H1 (cell line): ENCODE data around the gene TLE2. TPM values are rescaled to one million over a fixed set of nuclear protein-coding genes. Genes with fewer than 3 reads are reported as not detected.

ENCODE experiments used
- CTCF ChIA-PET: fragments of 300-600 bp; sonication (Branson Sonifier 250); formaldehyde crosslinking; loops from one replicate; lab custom pipeline; 2021; ENCODE audit not compliant: partially characterized antibody; lab: Charles Lee
- POLR2A ChIA-PET: fragments of 300-600 bp; sonication (Branson Sonifier 250); formaldehyde crosslinking; loops from one replicate; lab custom pipeline; 2021; ENCODE audit warnings: inconsistent platforms; ENCODE audit not compliant: partially characterized antibody; lab: Charles Lee
- DNase-seq, 2 experiments: peaks; one replicate each; pipeline versions ENCODE4 v3.0.0 to v3.0.0-alpha.2; 2010 to 2022; ENCODE audit warnings: low spot score in 2 of 2, low read depth in 1 of 2, mixed read lengths in 1 of 2
- FAIRE-seq: peaks from 2 replicates; lab custom pipeline; 2011; peaks lifted over from hg19 to GRCh38; lab: Jason Lieb, UNC
- H2AFZ ChIP-seq: 2 replicates; pipeline ENCODE4 v1.8.1; 2012; ENCODE audit warnings: low read length, inconsistent platforms
- H2AK5ac ChIP-seq: 2 replicates; pipeline ENCODE4 v1.6.1; 2013; ENCODE audit warnings: low read depth, low read length
- H2BK120ac ChIP-seq: replicated peaks from 2 replicates; pipeline ENCODE3; 2013; ENCODE audit warnings: low read depth, low read length, inconsistent platforms
- H2BK12ac ChIP-seq: 2 replicates; pipeline ENCODE4 v1.6.1; 2013; ENCODE audit warnings: low read depth, low read length
- H2BK15ac ChIP-seq: 2 replicates; pipeline ENCODE4 v1.6.1; 2013; ENCODE audit warnings: low read length
- H2BK20ac ChIP-seq: 2 replicates; pipeline ENCODE4 v1.6.1; 2013; ENCODE audit warnings: low read length
- H2BK5ac ChIP-seq: 2 replicates; pipeline ENCODE4 v1.6.1; 2013; ENCODE audit warnings: low read depth, low read length
- H3K14ac ChIP-seq: 2 replicates; pipeline ENCODE4 v1.6.1; 2013; ENCODE audit warnings: inconsistent platforms; ENCODE audit not compliant: insufficient read length
- H3K18ac ChIP-seq: 2 replicates; pipeline ENCODE4 v1.6.1; 2013; ENCODE audit warnings: low read length; ENCODE audit errors: extremely low read depth
- H3K23ac ChIP-seq: 2 replicates; pipeline ENCODE4 v1.6.1; 2013; ENCODE audit warnings: inconsistent platforms; ENCODE audit not compliant: insufficient read length
- H3K23me2 ChIP-seq: 2 replicates; pipeline ENCODE4 v1.6.1; 2013; ENCODE audit warnings: low read depth, low read length
- H3K27ac ChIP-seq: 2 replicates; pipeline ENCODE4 v1.6.1; 2011; ENCODE audit warnings: low read depth, low read length, inconsistent platforms
- H3K27me3 ChIP-seq, 4 experiments: replicated peaks in 1 of 4; 1 replicate in 1 of 4; 2 replicates in 3 of 4; pipeline versions ENCODE4 v1.6.1 to v1.8.1; 2011 to 2013; ENCODE audit warnings: low read length in 3 of 4, mild to moderate bottlenecking in 3 of 4, inconsistent platforms in 2 of 4, mixed read lengths in 2 of 4, moderate library complexity in 1 of 4; ENCODE audit not compliant: control insufficient read depth in 3 of 4, insufficient read depth in 3 of 4; ENCODE audit errors: extremely low read depth in 1 of 4
- H3K36me3 ChIP-seq, 4 experiments: 2 replicates each; pipeline versions ENCODE4 v1.6.1 to v1.8.1; 2011 to 2013; ENCODE audit warnings: mild to moderate bottlenecking in 4 of 4, low read length in 3 of 4, moderate library complexity in 2 of 4, control low read depth in 1 of 4, inconsistent platforms in 1 of 4; ENCODE audit not compliant: insufficient read depth in 4 of 4, control insufficient read depth in 2 of 4
- H3K4ac ChIP-seq: replicated peaks from 2 replicates; pipeline ENCODE3; 2013; ENCODE audit warnings: low read length, low read depth, mixed read lengths, inconsistent platforms; ENCODE audit not compliant: insufficient read length
- H3K4me1 ChIP-seq, 4 experiments: replicated peaks in 1 of 4; 1 replicate in 1 of 4; 2 replicates in 3 of 4; pipeline versions ENCODE4 v1.6.1 to v1.8.1; 2011 to 2013; ENCODE audit warnings: low read length in 3 of 4, inconsistent platforms in 2 of 4, mixed read lengths in 1 of 4; ENCODE audit not compliant: insufficient read depth in 4 of 4, control insufficient read depth in 3 of 4
- H3K4me2 ChIP-seq, 2 experiments: 2 replicates each; pipeline versions ENCODE4 v1.6.1 to v1.8.1; 2011 to 2013; ENCODE audit warnings: low read depth in 2 of 2, low read length in 2 of 2, control low read depth in 1 of 2, inconsistent platforms in 1 of 2, mild to moderate bottlenecking in 1 of 2; ENCODE audit not compliant: insufficient read depth in 1 of 2
- H3K4me3 ChIP-seq, 4 experiments: fragments of 200-600, 300-600 bp in 1 of 4; sonication (generic), shearing (Covaris generic), sonication (Bioruptor Twin) in 1 of 4; 2 replicates each; pipeline versions ENCODE4 v1.5.1 to v1.8.1; 2011 to 2016; ENCODE audit warnings: low read length in 4 of 4, low read depth in 3 of 4, control low read depth in 2 of 4, inconsistent platforms in 2 of 4, mild to moderate bottlenecking in 2 of 4, mixed read lengths in 1 of 4, moderate library complexity in 1 of 4; ENCODE audit not compliant: insufficient read depth in 2 of 4; ENCODE audit errors: extremely low read depth in 1 of 4
- H3K56ac ChIP-seq: replicated peaks from 2 replicates; pipeline ENCODE3; 2013; ENCODE audit warnings: low read depth, mild to moderate bottlenecking, mixed read lengths, low read length, inconsistent platforms; ENCODE audit not compliant: insufficient read length
- H3K79me1 ChIP-seq: 2 replicates; pipeline ENCODE4 v1.6.1; 2013; ENCODE audit warnings: low read depth, low read length, control low read depth
- H3K79me2 ChIP-seq, 2 experiments: 2 replicates each; pipeline versions ENCODE4 v1.6.1 to v1.8.1; 2012 to 2013; ENCODE audit warnings: low read length in 2 of 2, mild to moderate bottlenecking in 2 of 2, inconsistent platforms in 1 of 2; ENCODE audit not compliant: insufficient read depth in 2 of 2, control insufficient read depth in 1 of 2
- H3K9ac ChIP-seq, 4 experiments: replicated peaks in 1 of 4; 1 replicate in 1 of 4; 2 replicates in 3 of 4; pipeline versions ENCODE4 v1.6.1 to v1.8.1; 2011 to 2013; ENCODE audit warnings: low read depth in 3 of 4, low read length in 3 of 4, control low read depth in 2 of 4, mild to moderate bottlenecking in 2 of 4, moderate library complexity in 2 of 4, inconsistent platforms in 1 of 4; ENCODE audit errors: extremely low read depth in 1 of 4
- H3K9me3 ChIP-seq, 2 experiments: 2 replicates each; pipeline versions ENCODE4 v1.6.1 to v1.8.1; 2012 to 2013; ENCODE audit warnings: mild to moderate bottlenecking in 2 of 2, moderate library complexity in 2 of 2, control low read depth in 1 of 2, inconsistent platforms in 1 of 2, low read depth in 1 of 2, low read length in 1 of 2, mixed read lengths in 1 of 2; ENCODE audit not compliant: insufficient read depth in 2 of 2
- H4K20me1 ChIP-seq, 2 experiments: replicated peaks in 1 of 2; 2 replicates each; pipeline versions ENCODE3 to v1.8.1; 2011 to 2013; ENCODE audit warnings: inconsistent platforms in 2 of 2, low read length in 2 of 2, mild to moderate bottlenecking in 1 of 2; ENCODE audit not compliant: insufficient read depth in 2 of 2, control insufficient read depth in 1 of 2
- H4K5ac ChIP-seq: 2 replicates; pipeline ENCODE4 v1.6.1; 2013; ENCODE audit warnings: low read length, low read depth, mixed read lengths, inconsistent platforms; ENCODE audit not compliant: insufficient read length
- H4K8ac ChIP-seq: 2 replicates; pipeline ENCODE4 v1.8.0; 2013; ENCODE audit warnings: mild to moderate bottlenecking, moderate library complexity, low read length, inconsistent platforms; ENCODE audit not compliant: insufficient read depth; ENCODE audit errors: extremely low read depth
- H4K91ac ChIP-seq: replicated peaks from 2 replicates; pipeline ENCODE3; 2013; ENCODE audit warnings: low read length, mixed read lengths, inconsistent platforms; ENCODE audit not compliant: insufficient read length
- CBX8 ChIP-seq: fragments of 300-800, 300-1000 bp; sonication (generic); IDR thresholded peaks from 2 replicates; pipeline ENCODE4 v1.7.1; 2016; ENCODE audit warnings: low read depth, low read length, borderline replicate concordance
- KDM4A ChIP-seq: IDR thresholded peaks from one replicate; pipeline ENCODE4 v1.7.1; 2012; ENCODE audit warnings: low read depth, mild to moderate bottlenecking, moderate library complexity, low read length, inconsistent platforms; ENCODE audit not compliant: severe bottlenecking
- NANOG ChIP-seq: IDR thresholded peaks from 2 replicates; pipeline ENCODE4 v1.6.1; 2011; ENCODE audit warnings: low read length, low read depth, mild to moderate bottlenecking, inconsistent platforms; ENCODE audit not compliant: insufficient read depth, poor library complexity, severe bottlenecking
- POU5F1 ChIP-seq: IDR thresholded peaks from 2 replicates; pipeline ENCODE4 v1.6.1; 2011; ENCODE audit warnings: low read depth, mild to moderate bottlenecking, low read length, moderate library complexity
- SP2 ChIP-seq: IDR thresholded peaks from 2 replicates; pipeline ENCODE4 v1.6.1; 2012; ENCODE audit warnings: mild to moderate bottlenecking, low read length, inconsistent platforms
- WGBS, 2 experiments: shearing (Covaris generic) in 1 of 2; methylation state at CpG; one replicate each; pipeline versions ENCODE4 v1.1.6 to v1.1.7; 2013 to 2015; ENCODE audit warnings: low lambda C conversion rate in 2 of 2, mixed read lengths in 2 of 2, inconsistent platforms in 1 of 2, low coverage in 1 of 2, missing lambda C conversion rate in 1 of 2; ENCODE audit not compliant: insufficient replicate concordance in 2 of 2, insufficient coverage in 1 of 2, insufficient read length in 1 of 2; ENCODE audit errors: extremely low coverage in 1 of 2, missing lambda C conversion rate in 1 of 2; 5-methylcytosine and 5-hydroxymethylcytosine counted together
- polyA plus RNA-seq, 7 experiments: library from polyadenylated mRNA; depleted of rRNA in 3 of 7; stranded (reverse) in 5 of 7; unstranded in 2 of 7; fragments of >200 nt in 5 of 7; fragments of 200-250 nt in 2 of 7; gene quantifications; 1 replicate in 5 of 7; 2 replicates in 1 of 7; 4 replicates in 1 of 7; pipeline versions ENCODE4 v1.2.1 to v1.2.3, GENCODE V29; 2011 to 2013; ENCODE audit warnings: missing spikeins in 2 of 7, mixed read lengths in 2 of 7
- total RNA-seq: library from RNA; stranded (reverse); fragmentation: NEBNext Ultra II Directional; extraction: Animal tissue kit (Norgen Biotek cat#: 25700); gene quantifications from 2 replicates; pipeline ENCODE4 v1.2.1, GENCODE V29; 2021

TLE2 gene
- total and polyA plus RNA-seq, 2 of the 8 experiments (the other 6 are each of a cell fraction or from before 2014, with no cell fraction given): 8.0 to 11.5 TPM

DNA sequence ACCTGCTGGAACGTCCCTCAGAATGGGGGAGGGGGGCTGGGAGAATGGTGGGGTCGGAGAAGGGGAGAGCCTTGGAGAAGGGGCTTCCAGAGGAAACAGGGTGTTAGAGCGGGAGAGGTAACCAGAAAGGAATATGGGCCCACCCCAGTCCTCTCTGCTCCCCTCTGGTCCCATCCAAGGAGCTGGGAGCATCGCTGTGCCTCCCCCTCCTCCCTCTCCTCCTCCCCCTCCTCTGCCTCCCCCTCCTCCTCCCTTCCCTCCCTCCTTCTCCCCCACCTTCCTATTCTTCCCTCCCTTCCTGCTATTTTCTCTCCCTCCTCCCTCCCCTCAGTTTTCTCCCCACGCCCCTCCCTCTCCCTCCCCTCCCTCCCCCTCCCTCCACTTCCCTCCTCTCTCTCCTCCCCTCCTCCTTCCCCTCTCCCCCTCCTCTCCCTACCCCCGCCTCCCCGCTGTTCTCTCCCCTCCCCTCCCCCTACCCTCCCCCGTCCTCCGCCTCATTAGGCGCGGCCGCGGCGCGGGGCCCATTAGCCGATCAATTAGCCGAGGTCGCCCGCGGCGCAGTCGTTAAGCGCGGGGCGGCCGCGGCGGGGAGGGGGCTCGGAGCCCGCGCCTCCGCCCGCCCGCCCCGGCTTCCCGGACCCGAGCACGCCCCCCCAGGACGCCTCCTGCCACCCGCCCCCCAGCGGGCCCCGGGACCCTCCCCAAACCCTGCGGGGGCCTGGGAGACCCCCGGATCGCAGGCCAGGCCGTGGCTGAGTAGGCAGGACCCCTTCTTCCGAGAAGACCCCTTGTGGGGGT is 17.8 kb upstream of the TLE2 start:
- Histone ChIP-seq H3K36me3 (no peaks in the 10 kb centered on the region), H2AK5ac (no peak overlapping the region), H2BK5ac (peak overlapping the region; percentile 84; the same call in 1 of the 2 replicates), H3K27ac (no peak overlapping the region), H2BK20ac (no peak overlapping the region), H4K20me1 (no peaks in the 10 kb centered on the region), H4K91ac (peak overlapping the region; percentile 87), H3K9me3 (no peaks in the 10 kb centered on the region), H3K27me3 (peaks cover 0 to 2% (median 0%) of the 10 kb centered on the region in 4 experiments; a peak in 3 of 7 replicates), H3K4me2 (peak overlapping the region; percentile 59 to 63), H4K8ac (no peak overlapping the region), H4K5ac (no peak overlapping the region), H2BK15ac (no peak overlapping the region), H3K4me1 (peaks cover 3 to 12% (median 6%) of the 10 kb centered on the region in 4 experiments; a peak in 6 of 7 replicates), H2BK120ac (peak overlapping the region; percentile 69), H3K9ac (no peak overlapping the region), H3K23me2 (peaks cover 4% of the 10 kb centered on the region; the same call in 1 of the 2 replicates), H3K79me1 (no peaks in the 10 kb centered on the region), H3K79me2 (no peaks in the 10 kb centered on the region), H3K14ac (no peak overlapping the region), H3K18ac (peak overlapping the region; percentile 32), H3K4ac (peak overlapping the region; percentile 90), H3K56ac (no peak overlapping the region), H2BK12ac (0 out of 2 replicates have a peak overlapping the region, but pooled peaks have one; percentile 75), H3K23ac (no peak overlapping the region), H2AFZ (no peak overlapping the region), H3K4me3 (peak overlapping the region; percentile 19 to 61 (median 34); a peak in 7 of 8 replicates)
- DNase-seq: peak in 1 of 2 experiments; percentile 70
- WGBS, 2 experiments: 0% methylated on average over 2 of the region's 47 CpGs; no CpG with 5 or more reads in 1 of the 2 experiments
- TF ChIP-seq SP2: no peak
- peak; percentile 33 for TF ChIP-seq KDM4A
- no peak for TF ChIP-seq CBX8
- no peak for TF ChIP-seq POU5F1
- TF ChIP-seq NANOG: peak; percentile 89
- POLR2A ChIA-PET: interaction anchor here (1.0 to 4.4 kb wide), 4 partner anchors 10 to 70 kb away, joined by 3 to 56 read pairs (median 10); partner anchors contain the start of gene TLE6
- CTCF ChIA-PET: interaction anchor here (0.6 to 1.6 kb wide), 8 partner anchors 11 to 414 kb away, joined by 3 to 10 read pairs (median 5); no protein-coding TSS in a partner anchor
- no peak for FAIRE-seq
